Esophagus (tissue), 2 donors: Measurements from ENCODE around the gene FBXL15. TPM values are rescaled to one million over a fixed set of nuclear protein-coding genes. Genes with fewer than 3 reads are reported as not detected.

Experiments used
- H3K27ac ChIP-seq, 2 donors: one replicate each; pipeline ENCODE4 v1.5.1; 2013; ENCODE audit warnings: low read depth in 2 of 2, mild to moderate bottlenecking in 2 of 2, inconsistent platforms in 1 of 2, low read length in 1 of 2, moderate library complexity in 1 of 2
- H3K27me3 ChIP-seq, 2 donors: one replicate each; pipeline ENCODE4 v1.6.1; 2013; ENCODE audit warnings: low read length in 2 of 2, control low read depth in 1 of 2, mild to moderate bottlenecking in 1 of 2; ENCODE audit not compliant: insufficient read depth in 2 of 2, control insufficient read depth in 1 of 2
- H3K36me3 ChIP-seq, 2 donors: one replicate each; pipeline ENCODE4 v1.6.1; 2013; ENCODE audit warnings: low read length in 1 of 2; ENCODE audit not compliant: control insufficient read depth in 2 of 2, insufficient read depth in 2 of 2
- H3K4me1 ChIP-seq, 2 donors: one replicate each; pipeline ENCODE4 v1.6.1; 2013; ENCODE audit warnings: low read length in 1 of 2; ENCODE audit not compliant: control insufficient read depth in 2 of 2, insufficient read depth in 2 of 2
- H3K4me3 ChIP-seq, 2 donors: one replicate each; pipeline ENCODE4 v1.5.1; 2013; ENCODE audit warnings: low read length in 2 of 2, mild to moderate bottlenecking in 2 of 2, low read depth in 1 of 2, moderate library complexity in 1 of 2
- H3K9me3 ChIP-seq, 2 donors: one replicate each; pipeline ENCODE4 v1.6.1; 2013; ENCODE audit warnings: mild to moderate bottlenecking in 2 of 2, low read depth in 1 of 2, low read length in 1 of 2, moderate library complexity in 1 of 2; ENCODE audit not compliant: control insufficient read depth in 2 of 2, insufficient read depth in 1 of 2
- WGBS, 2 donors: extraction: QIAGEN DNeasy Blood & Tissue Kit; methylation state at CpG; one replicate each; pipeline ENCODE4 v1.1.7; 2013; 5-methylcytosine and 5-hydroxymethylcytosine counted together
- polyA plus RNA-seq, 2 donors: library from polyadenylated mRNA; stranded (reverse); fragments of 200-250 nt; gene quantifications; one replicate each; pipeline ENCODE4 v1.2.3, GENCODE V29; 2013
- donor health status: healthy with polysubstance abuse.
- donor health status: Bipolar disorder and iron deficiency.

Gene FBXL15
- polyA plus RNA-seq, 2 donors, result 6.3 to 15.2 TPM

GRCh38 chr10:102402512-102402896, 18.1 kb upstream of the FBXL15 start:
- Histone ChIP-seq H3K36me3 (peaks cover 0 to 17% of the 10 kb centered on the region in 2 donors), H3K27me3 (no peaks in the 10 kb centered on the region), H3K4me3 (no peak overlapping the region), H3K27ac (no peak overlapping the region), H3K9me3 (no peaks in the 10 kb centered on the region), H3K4me1 (peaks cover 0 to 8% of the 10 kb centered on the region in 2 donors)
- WGBS, 2 donors, result 77 to 82% methylated on average over 5 of the region's 5 CpGs

GRCh38 chr10:102403115-102403514, 17.5 kb upstream of the FBXL15 start:
- peaks cover 0 to 8% of the 10 kb centered on the region in 2 donors for H3K4me1 ChIP-seq
- WGBS, 2 donors, result 80 to 83% methylated on average over 13 of the region's 13 CpGs
- H3K27ac ChIP-seq, result no peak overlapping the region
- H3K9me3 ChIP-seq, result no peaks in the 10 kb centered on the region
- peaks cover 0 to 17% of the 10 kb centered on the region in 2 donors for H3K36me3 ChIP-seq
- no peak overlapping the region for H3K4me3 ChIP-seq
- peaks cover 0 to 2% of the 10 kb centered on the region in 2 donors for H3K27me3 ChIP-seq

- Histone ChIP-seq H3K4me1 (peaks cover 7 to 15% of the 10 kb centered on the region in 2 donors), H3K27ac (no peak overlapping the region), H3K9me3 (no peaks in the 10 kb centered on the region), H3K4me3 (no peak overlapping the region), H3K36me3 (peaks cover 0 to 17% of the 10 kb centered on the region in 2 donors), H3K27me3 (peaks cover 0 to 8% of the 10 kb centered on the region in 2 donors)
- WGBS, 2 donors, result 82 to 87% methylated on average over 17 of the region's 17 CpGs
Observed at GRCh38 chr10:102404361-102405107, 16.1 kb upstream of the FBXL15 start.

DNA sequence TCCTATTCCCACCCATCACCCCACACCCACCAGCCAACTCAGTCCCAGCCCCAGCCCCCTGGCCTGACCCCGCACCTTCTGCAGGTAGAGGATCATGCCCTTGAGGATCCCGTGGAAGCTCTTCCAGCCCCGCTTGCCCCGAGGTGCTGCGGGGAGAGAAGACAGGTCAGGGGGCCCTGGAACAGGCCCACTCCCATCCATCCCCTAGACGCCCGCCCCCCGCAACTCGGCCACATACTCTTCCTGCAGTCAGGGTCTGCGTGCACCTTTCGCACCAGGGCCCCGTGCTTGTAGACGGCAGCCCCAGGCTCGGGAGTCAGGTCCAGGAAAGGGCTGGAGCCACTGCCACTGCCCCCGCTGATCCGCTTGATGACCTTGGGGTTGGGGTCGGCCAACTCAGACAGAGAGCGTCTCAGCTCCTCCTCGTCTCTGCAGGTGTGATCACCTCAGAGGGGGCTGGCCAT, 15.5 kb upstream of the FBXL15 start:
- peaks cover 0 to 17% of the 10 kb centered on the region in 2 donors for H3K36me3 ChIP-seq
- no peak overlapping the region for H3K27ac ChIP-seq
- no peaks in the 10 kb centered on the region for H3K9me3 ChIP-seq
- peaks cover 0 to 9% of the 10 kb centered on the region in 2 donors for H3K27me3 ChIP-seq
- 76 to 82% methylated on average over 19 of the region's 19 CpGs for WGBS, 2 donors
- H3K4me3 ChIP-seq, result no peak overlapping the region
- peaks cover 7 to 15% of the 10 kb centered on the region in 2 donors for H3K4me1 ChIP-seq

GRCh38 chr10:102405632-102406031, 15.0 kb upstream of the FBXL15 start:
- H3K27me3 ChIP-seq, result peaks cover 0 to 13% of the 10 kb centered on the region in 2 donors
- peaks cover 7 to 18% of the 10 kb centered on the region in 2 donors for H3K4me1 ChIP-seq
- H3K27ac ChIP-seq, result no peak overlapping the region
- peaks cover 0 to 14% of the 10 kb centered on the region in 2 donors for H3K36me3 ChIP-seq
- 50 to 72% methylated on average over 6 of the region's 6 CpGs for WGBS, 2 donors
- no peak overlapping the region for H3K4me3 ChIP-seq
- no peaks in the 10 kb centered on the region for H3K9me3 ChIP-seq

DNA sequence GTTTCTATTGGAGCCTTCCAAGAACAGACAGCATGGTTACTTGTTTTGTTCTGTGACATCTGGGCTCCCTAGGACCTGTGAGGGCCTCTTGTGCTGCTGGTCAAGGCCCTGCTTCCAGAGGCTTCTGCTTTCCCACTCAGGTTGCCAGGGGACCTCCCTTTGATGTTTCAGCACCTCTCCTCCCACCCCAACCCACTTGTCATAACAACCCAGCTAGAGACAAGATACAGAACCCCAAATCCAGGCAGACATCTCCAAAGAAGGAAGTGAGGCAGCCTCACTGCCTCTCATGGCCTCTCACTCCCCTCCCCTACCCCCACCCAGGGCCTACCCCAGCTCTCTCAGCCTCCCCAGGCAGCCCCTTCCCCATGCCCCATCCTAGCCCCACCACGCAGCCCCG, 13.8 kb upstream of the FBXL15 start:
- Histone ChIP-seq H3K4me3 (no peak overlapping the region), H3K27me3 (peaks cover 0 to 20% of the 10 kb centered on the region in 2 donors), H3K9me3 (no peaks in the 10 kb centered on the region), H3K27ac (no peak overlapping the region), H3K36me3 (peaks cover 0 to 2% of the 10 kb centered on the region in 2 donors), H3K4me1 (peaks cover 7 to 20% of the 10 kb centered on the region in 2 donors)
- 87 to 90% methylated on average over 2 of the region's 2 CpGs for WGBS, 2 donors

DNA sequence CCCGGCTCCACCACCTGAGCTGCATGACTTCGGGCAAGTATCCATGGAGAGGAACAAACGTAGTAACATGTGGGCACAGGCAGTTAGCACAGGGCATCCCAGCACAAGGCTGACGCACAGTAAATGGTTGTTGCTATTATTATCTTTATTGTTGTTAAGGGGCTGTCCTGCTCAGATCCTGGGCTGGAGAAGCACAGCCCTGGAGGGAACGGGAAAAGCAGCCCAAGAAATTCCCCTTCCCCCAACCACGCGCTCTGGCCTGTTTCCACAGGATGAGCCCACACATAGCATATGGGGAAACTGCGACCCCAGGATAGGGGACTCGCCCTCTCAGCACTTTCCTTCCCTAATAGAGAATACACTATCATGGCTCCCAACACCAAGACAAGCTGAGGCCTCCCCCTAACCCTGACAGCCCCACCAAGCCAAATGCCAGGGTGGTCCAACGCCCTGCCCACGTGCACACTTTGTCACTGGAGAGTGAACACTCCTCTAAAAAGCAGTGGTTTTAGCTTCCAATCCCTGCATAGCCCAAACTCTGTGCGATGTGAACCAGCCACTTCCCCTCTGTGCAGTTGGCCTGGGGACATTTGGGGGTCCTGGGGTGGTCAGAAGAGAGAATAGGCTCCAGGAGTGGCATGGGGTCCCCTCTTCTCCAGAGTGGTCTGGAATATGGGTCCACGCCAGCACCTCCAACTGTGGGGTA, 13.1 kb upstream of the FBXL15 start:
- Histone ChIP-seq H3K36me3 (no peaks in the 10 kb centered on the region), H3K4me3 (no peak overlapping the region), H3K4me1 (peaks cover 7 to 20% of the 10 kb centered on the region in 2 donors), H3K27ac (no peak overlapping the region), H3K27me3 (peaks cover 0 to 20% of the 10 kb centered on the region in 2 donors), H3K9me3 (peaks cover 0 to 3% of the 10 kb centered on the region in 2 donors)
- 69 to 81% methylated on average over 13 of the region's 13 CpGs for WGBS, 2 donors

- Histone ChIP-seq H3K27ac (no peak overlapping the region), H3K36me3 (no peaks in the 10 kb centered on the region), H3K27me3 (peaks cover 0 to 20% of the 10 kb centered on the region in 2 donors), H3K4me1 (peaks cover 7 to 20% of the 10 kb centered on the region in 2 donors), H3K4me3 (peak overlapping the region; percentile 38 to 58), H3K9me3 (peaks cover 0 to 3% of the 10 kb centered on the region in 2 donors)
- WGBS, 2 donors, result 55 to 60% methylated on average over 13 to 14 of the region's 14 CpGs
Observed at GRCh38 chr10:102408131-102408727, 12.4 kb upstream of the FBXL15 start.

DNA sequence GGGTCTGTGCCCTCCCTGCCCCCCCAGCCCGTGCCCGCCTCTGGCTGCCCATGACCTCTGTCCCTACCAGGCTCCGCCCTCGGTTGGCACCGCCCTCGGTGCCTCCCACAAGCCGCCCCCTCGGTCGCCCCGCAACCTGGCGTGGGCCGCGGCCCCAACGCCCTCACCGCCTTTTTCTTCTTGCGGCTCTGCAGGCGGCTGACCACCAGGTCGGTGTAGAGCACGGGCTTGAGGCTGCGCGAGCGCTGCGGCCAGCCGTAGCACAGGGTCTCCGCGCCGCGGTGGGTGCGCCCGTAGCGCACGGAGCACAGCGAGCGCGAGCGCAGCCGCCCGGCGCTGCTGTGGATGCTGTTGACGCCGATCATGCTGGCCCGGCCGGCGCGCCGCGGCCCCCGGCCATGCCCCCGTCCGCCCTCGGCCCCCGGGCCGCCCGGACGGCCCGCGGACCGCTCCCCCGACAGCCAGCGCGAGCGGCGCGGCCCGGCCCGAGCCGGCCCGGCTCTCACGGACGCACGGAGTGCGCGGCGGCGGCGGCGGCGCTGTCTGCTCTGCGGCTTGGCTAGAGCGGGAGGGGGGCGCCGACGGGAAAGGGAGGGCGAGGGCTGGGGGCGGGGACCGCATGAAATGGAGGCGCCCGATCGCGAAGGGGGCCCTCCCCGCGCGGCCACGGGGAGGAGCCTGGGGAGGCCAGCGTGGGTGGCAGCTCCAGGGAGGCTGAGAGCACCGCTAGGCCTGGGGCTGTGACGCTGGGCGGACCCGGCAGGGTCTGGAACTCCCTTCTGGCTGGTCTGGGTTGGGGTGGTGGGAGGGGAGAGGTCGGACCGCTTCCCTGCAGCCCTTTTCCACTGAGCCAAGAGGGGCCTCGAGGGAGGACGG, 11.7 kb upstream of the FBXL15 start:
- Histone ChIP-seq H3K27me3 (peaks cover 0 to 20% of the 10 kb centered on the region in 2 donors), H3K4me1 (peaks cover 7 to 20% of the 10 kb centered on the region in 2 donors), H3K27ac (no peak overlapping the region), H3K4me3 (peak overlapping the region; percentile 38 to 58), H3K36me3 (no peaks in the 10 kb centered on the region), H3K9me3 (peaks cover 0 to 3% of the 10 kb centered on the region in 2 donors)
- WGBS, 2 donors, result 1% methylated on average over 65 to 103 of the region's 103 CpGs
